ENCODE results near the gene TRIP11. TPM values are rescaled to one million over a fixed set of nuclear protein-coding genes. Genes with fewer than 3 reads are reported as not detected.

The TRIP11 gene
- total RNA-seq, 1 experiment from 2014 or later, result 7.1 TPM

- DNase-seq (ENCODE audit: low spot score), result no peak
Observed at GRCh38 chr14:91955168-91955567, 84.7 kb downstream of the TRIP11 start.

- DNase-seq (ENCODE audit: low spot score), result no peak
Observed at GRCh38 chr14:91953170-91953985, 86.5 kb downstream of the TRIP11 start.

GRCh38 chr14:91947475-91948184, 92.2 kb downstream of the TRIP11 start, which contains the start of gene FBLN5:
TSS of gene FBLN5 (minus strand) at chr14:91947694. CDS start at chr14:91947229, 465 bp downstream.
- DNase-seq (ENCODE audit: low spot score), result no peak

GRCh38 chr14:91946622-91947474, 93.0 kb downstream of the TRIP11 start:
- DNase-seq (ENCODE audit: low spot score), result no peak

GRCh38 chr14:91945751-91946621, 93.9 kb downstream of the TRIP11 start:
- DNase-seq (ENCODE audit: low spot score), result no peak

GRCh38 chr14:91942946-91943345, 96.9 kb downstream of the TRIP11 start:
- DNase-seq (ENCODE audit: low spot score), result no peak

- DNase-seq (ENCODE audit: low spot score), result no peak
Observed at GRCh38 chr14:91942128-91942527, 97.7 kb downstream of the TRIP11 start.

GRCh38 chr14:91940209-91940608, 99.7 kb downstream of the TRIP11 start:
- no peak for DNase-seq (ENCODE audit: low spot score)

- DNase-seq (ENCODE audit: low spot score), result no peak
Observed at GRCh38 chr14:91935586-91935985, 104.3 kb downstream of the TRIP11 start.

GRCh38 chr14:91934554-91935285, 105.1 kb downstream of the TRIP11 start:
- DNase-seq (ENCODE audit: low spot score), result no peak

- DNase-seq (ENCODE audit: low spot score), result no peak
Observed at GRCh38 chr14:91931478-91932088, 108.3 kb downstream of the TRIP11 start.

GRCh38 chr14:91929700-91930099, 110.2 kb downstream of the TRIP11 start:
- DNase-seq (ENCODE audit: low spot score), result no peak

- no peak for DNase-seq (ENCODE audit: low spot score)
Observed at GRCh38 chr14:91927800-91928199, 112.1 kb downstream of the TRIP11 start.

- no peak for DNase-seq (ENCODE audit: low spot score)
Observed at GRCh38 chr14:91927191-91927590, 112.7 kb downstream of the TRIP11 start.

GRCh38 chr14:91926131-91926890, 113.5 kb downstream of the TRIP11 start:
- DNase-seq (ENCODE audit: low spot score), result no peak

GRCh38 chr14:91925727-91926121, 114.1 kb downstream of the TRIP11 start:
- DNase-seq (ENCODE audit: low spot score), result no peak

- DNase-seq (ENCODE audit: low spot score), result no peak
Observed at GRCh38 chr14:91925001-91925726, 114.7 kb downstream of the TRIP11 start.

GRCh38 chr14:91920526-91920925, 119.3 kb downstream of the TRIP11 start:
- DNase-seq (ENCODE audit: low spot score), result no peak

Data from HT-29 (cell line).